GM04503 (cell line): ENCODE measurements around the gene CYP4B1.
"Not testable (repeated sequence)": the region's sequence is repeated elsewhere in the genome, so short reads cannot be mapped to it uniquely, and the experiment has no call there.

ENCODE experiments used
- DNase-seq: peaks from one replicate; pipeline ENCODE4 v3.0.0-alpha.2; 2012; ENCODE audit warnings: low read depth

Gene CYP4B1

DNA sequence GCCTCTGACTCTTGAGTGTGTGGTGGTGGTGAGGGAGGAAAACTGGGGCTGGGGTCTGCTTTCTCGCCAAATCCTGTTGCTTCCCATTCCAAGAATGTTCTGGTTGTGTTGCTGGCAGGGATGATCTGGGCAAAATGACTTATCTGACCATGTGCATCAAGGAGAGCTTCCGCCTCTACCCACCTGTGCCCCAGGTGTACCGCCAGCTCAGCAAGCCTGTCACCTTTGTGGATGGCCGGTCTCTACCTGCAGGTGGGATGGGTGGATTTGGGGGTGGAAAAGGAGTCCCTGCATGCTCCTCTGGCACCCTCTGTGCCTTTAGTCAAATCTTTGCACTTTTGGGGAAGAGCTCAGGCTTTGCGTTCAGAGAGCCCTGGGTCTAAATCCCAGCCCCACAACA is 18.1 kb downstream of the CYP4B1 start:
- no peak for DNase-seq

- no peak for DNase-seq
These were observed 19.0 kb downstream of the CYP4B1 start for GRCh38 chr1:46817814-46818213.

- DNase-seq = no peak
These were observed 19.7 kb downstream of the CYP4B1 start for GRCh38 chr1:46818591-46818990.

GRCh38 chr1:46819335-46819734 is 20.5 kb downstream of the CYP4B1 start:
- no peak for DNase-seq

DNA sequence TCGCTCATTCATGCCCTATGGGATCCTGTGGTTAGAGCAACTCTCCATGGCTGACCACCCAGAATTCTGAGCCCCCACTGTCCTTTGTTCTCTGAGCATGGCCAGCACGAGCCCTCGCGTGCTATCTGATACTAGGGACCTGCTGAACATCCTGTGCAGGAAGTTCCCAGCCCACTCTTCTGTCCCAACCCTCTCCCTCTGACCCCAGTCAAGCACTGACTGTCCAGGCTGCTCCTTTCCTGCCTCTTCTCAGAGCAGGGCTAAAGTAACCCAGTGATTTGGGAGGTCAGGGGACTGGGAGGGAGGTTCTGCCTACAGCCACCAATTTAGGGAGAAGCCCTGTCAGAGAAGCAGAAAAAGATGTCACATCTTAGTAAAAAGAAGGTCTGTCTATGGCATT is 21.2 kb downstream of the CYP4B1 start:
- no peak for DNase-seq

DNA sequence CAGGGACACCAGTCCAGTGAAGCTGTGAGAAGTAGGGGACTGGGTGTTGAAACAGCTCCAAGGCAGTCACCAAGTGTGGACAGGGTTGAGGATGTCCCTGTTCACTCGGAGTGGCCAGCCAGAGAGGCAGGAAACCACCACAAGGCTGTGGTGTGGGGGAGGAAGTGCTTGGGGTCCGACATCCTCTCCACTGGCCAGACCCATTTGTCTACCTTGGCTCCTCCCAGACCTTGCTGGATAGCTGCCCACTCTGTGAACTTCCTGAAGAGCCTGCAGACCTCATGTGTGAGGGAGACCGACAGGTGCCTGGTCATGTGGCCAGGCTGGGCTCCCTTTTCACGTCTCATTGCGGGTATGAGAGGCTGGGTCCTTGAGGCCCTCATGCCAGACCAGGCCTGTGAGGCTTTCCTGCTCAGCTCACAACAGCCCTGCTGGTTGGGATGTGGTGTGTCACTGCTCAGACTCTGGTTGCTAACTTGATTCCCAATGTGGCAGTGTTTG is 21.8 kb downstream of the CYP4B1 start:
- no peak for DNase-seq

DNA sequence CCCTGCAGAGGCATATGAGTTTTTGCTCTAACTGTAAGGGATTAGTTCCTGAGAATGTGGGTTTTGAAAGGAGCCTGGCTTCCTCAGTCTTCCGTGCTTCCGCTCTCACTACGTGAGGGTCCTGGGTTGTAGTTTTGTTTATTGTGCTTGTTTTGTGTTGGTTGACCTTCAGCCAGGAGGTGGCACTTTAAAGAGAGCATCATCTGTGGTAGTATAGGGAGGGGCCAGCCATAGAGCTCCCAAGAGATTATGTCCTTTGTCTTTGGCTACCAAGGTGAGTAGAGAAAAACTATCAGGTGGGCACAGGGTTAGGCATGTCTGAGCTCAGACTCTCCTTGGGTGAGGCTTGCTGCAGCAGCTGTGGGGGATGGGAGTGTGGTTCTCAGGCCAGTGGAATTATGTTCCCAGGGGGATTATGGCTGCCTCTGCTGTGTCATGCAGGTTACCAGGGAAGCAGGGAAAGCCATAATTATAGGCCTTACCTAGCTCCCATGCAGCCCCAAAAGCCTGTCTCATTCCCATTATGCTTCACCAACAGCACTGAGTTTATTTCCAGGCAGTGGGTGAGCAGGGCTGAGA is 23.5 kb downstream of the CYP4B1 start:
- no peak for DNase-seq

GRCh38 chr1:46823151-46823550 is 24.3 kb downstream of the CYP4B1 start:
- no peak for DNase-seq

GRCh38 chr1:46826892-46827291 is 28.0 kb downstream of the CYP4B1 start:
- not testable (repeated sequence) for DNase-seq

- no peak for DNase-seq
These were observed 31.9 kb downstream of the CYP4B1 start for GRCh38 chr1:46830665-46831322.

- not testable (repeated sequence) for DNase-seq
These were observed 36.6 kb downstream of the CYP4B1 start for GRCh38 chr1:46835469-46835868.

DNA sequence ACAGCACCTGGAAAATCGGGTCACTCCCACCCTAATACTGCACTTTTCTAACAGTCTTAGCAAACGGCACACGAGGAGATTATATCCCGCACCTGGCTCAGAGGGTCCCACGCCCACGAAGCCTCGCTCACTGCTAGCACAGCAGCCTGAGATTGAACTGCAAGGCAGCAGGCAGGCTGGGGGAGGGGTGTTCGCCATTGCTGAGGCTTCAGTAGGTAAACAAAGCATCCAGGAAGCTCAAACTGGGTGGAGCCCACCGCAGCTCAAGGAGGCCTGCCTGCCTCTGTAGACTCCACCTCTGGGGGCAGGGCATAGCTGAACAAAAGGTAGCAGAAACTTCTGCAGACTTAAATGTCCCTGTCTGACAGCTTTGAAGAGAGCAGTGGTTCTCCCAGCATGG is 47.5 kb downstream of the CYP4B1 start:
- not testable (repeated sequence) for DNase-seq

- DNase-seq = not testable (repeated sequence)
These were observed 58.8 kb downstream of the CYP4B1 start for GRCh38 chr1:46857660-46858065.

DNA sequence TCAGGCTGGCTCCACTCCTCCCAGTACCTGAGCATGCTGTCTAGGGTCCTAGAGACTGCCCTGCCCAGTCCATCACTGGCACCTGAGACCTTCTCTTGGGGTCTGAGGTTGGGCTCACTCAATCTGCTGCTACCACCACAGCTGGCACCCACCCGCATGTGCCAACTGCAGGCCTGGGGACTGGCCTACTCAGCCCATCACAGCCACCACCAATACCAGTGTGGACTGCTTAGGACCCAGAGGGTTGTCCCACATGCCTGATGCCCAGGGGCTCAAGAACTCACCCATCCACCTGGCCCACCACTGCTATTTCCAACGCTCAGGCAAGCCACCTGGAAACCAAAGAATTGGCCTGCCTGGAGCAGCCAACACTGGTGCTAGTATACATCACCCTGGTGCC is 63.5 kb downstream of the CYP4B1 start:
- DNase-seq = no peak
